K562 (cell line): ENCODE measurements around the gene BANP. TPM values are rescaled to one million over a fixed set of nuclear protein-coding genes. Genes with fewer than 3 reads are reported as not detected.

Experiments used
- ATAC-seq: fragments of 200-7000 bp; cut with Tn5 transposase; 3 replicates; pipeline ENCODE4 v1.9.1; 2020; ENCODE audit warnings: moderate library complexity
- BruUV-seq: library from RNA; stranded (reverse); fragments of 400-500 nt; replicated peaks from 2 replicates; lab custom pipeline; 2021; lab: Mats Ljungman, UMichigan
- CTCF ChIA-PET: fragments of 300-600 bp; formaldehyde crosslinking; extraction: SDS; loops from one replicate; lab custom pipeline; 2021; ENCODE audit warnings: low intra/inter-chr PET ratio; lab: Yijun Ruan, JAX
- POLR2A ChIA-PET: fragments of 300-600, 350-650 bp; sonication (Branson Sonifier 250); formaldehyde crosslinking; extraction: SDS; loops from one replicate; lab custom pipeline; 2021; ENCODE audit warnings: antibody characterized with exemption, inconsistent platforms; lab: Yijun Ruan, JAX
- DNase-seq, 4 experiments: peaks; one replicate each; pipeline versions ENCODE4 v3.0.0 to v3.0.0-alpha.2; 2011 to 2018; ENCODE audit warnings: low spot score in 3 of 4, mixed read lengths in 3 of 4; ENCODE audit errors: extremely low read depth in 1 of 4
- FAIRE-seq: peaks from 2 replicates; lab custom pipeline; 2011; peaks lifted over from hg19 to GRCh38; lab: Jason Lieb, UNC
- H2AFZ ChIP-seq: 2 replicates; pipeline ENCODE4 v1.6.0; 2011; ENCODE audit warnings: low read depth, low read length, control low read depth, inconsistent platforms
- H3K27ac ChIP-seq: fragments of 200-600 bp; 3 replicates; pipeline ENCODE4 v1.8.0; 2011; ENCODE audit warnings: low read depth, mild to moderate bottlenecking, control low read depth, inconsistent platforms, low read length, moderate library complexity, mixed read lengths; ENCODE audit errors: extremely low read depth
- H3K27me3 ChIP-seq, 2 experiments: fragments of 300-600 bp in 1 of 2; 2 replicates in 1 of 2; 3 replicates in 1 of 2; pipeline versions ENCODE4 v1.6.0 to v1.8.0; 2011; ENCODE audit warnings: inconsistent platforms in 2 of 2, low read length in 2 of 2, mild to moderate bottlenecking in 1 of 2, mixed read lengths in 1 of 2, moderate library complexity in 1 of 2; ENCODE audit not compliant: control insufficient read depth in 2 of 2, insufficient read depth in 2 of 2
- H3K36me3 ChIP-seq: fragments of 300-600 bp; 3 replicates; pipeline ENCODE4 v1.8.0; 2011; ENCODE audit warnings: mild to moderate bottlenecking, low read length, inconsistent platforms; ENCODE audit not compliant: control insufficient read depth, insufficient read depth
- H3K4me1 ChIP-seq, 2 experiments: fragments of 200-600 bp in 1 of 2; replicated peaks in 1 of 2; 2 replicates in 1 of 2; 3 replicates in 1 of 2; pipeline versions ENCODE4 v1.5.1 to v1.8.0; 2011; ENCODE audit warnings: inconsistent platforms in 2 of 2, low read length in 2 of 2, mild to moderate bottlenecking in 1 of 2, mixed read lengths in 1 of 2, moderate library complexity in 1 of 2; ENCODE audit not compliant: control insufficient read depth in 2 of 2, insufficient read depth in 2 of 2
- H3K4me2 ChIP-seq: 2 replicates; pipeline ENCODE4 v1.6.1; 2011; ENCODE audit warnings: low read length, control low read depth, inconsistent platforms, mixed read lengths; ENCODE audit not compliant: insufficient read depth
- H3K4me3 ChIP-seq: fragments of 200-600 bp; sonication (generic), shearing (Covaris generic); 2 replicates; pipeline ENCODE4 v1.5.1; 2016; ENCODE audit warnings: control low read depth, inconsistent platforms
- H3K79me2 ChIP-seq: fragments of 200-600 bp; 3 replicates; pipeline ENCODE4 v1.8.0; 2011; ENCODE audit warnings: low read length, inconsistent platforms; ENCODE audit not compliant: control insufficient read depth, insufficient read depth
- H3K9ac ChIP-seq, 2 experiments: 2 replicates each; pipeline versions ENCODE4 v1.6.0 to v1.6.1; 2011; ENCODE audit warnings: low read depth in 2 of 2, low read length in 2 of 2, control low read depth in 1 of 2, inconsistent platforms in 1 of 2, mild to moderate bottlenecking in 1 of 2, mixed read lengths in 1 of 2; ENCODE audit not compliant: insufficient read depth in 1 of 2
- H3K9me1 ChIP-seq: one replicate; pipeline ENCODE4 v1.6.0; 2011; ENCODE audit warnings: inconsistent platforms, mild to moderate bottlenecking, low read length, moderate library complexity; ENCODE audit not compliant: control insufficient read depth, insufficient read depth
- H3K9me3 ChIP-seq: replicated peaks from 2 replicates; pipeline ENCODE4 v1.5.1; 2011; ENCODE audit warnings: low read depth, low read length, inconsistent platforms; ENCODE audit not compliant: control insufficient read depth, insufficient read depth
- H4K20me1 ChIP-seq: replicated peaks from 2 replicates; pipeline ENCODE4 v1.6.1; 2011; ENCODE audit warnings: low read length, inconsistent platforms, mixed read lengths; ENCODE audit not compliant: control insufficient read depth, insufficient read depth
- ARID1B ChIP-seq: fragments of 450-650 bp; IDR thresholded peaks from 2 replicates; pipeline ENCODE4 v1.6.1; 2016; ENCODE audit warnings: antibody characterized with exemption, mild to moderate bottlenecking, inconsistent platforms
- CREB3 ChIP-seq: fragments of 450-650 bp; conservative IDR thresholded peaks from 2 replicates; pipeline ENCODE4 v1.6.1; 2016; ENCODE audit warnings: missing genetic modification characterization, low read depth, mild to moderate bottlenecking, missing compliant biosample characterization, moderate library complexity
- E2F5 ChIP-seq: sonication (generic); formaldehyde crosslinking; IDR thresholded peaks from 2 replicates; pipeline ENCODE4 v1.8.0; 2022; ENCODE audit warnings: mild to moderate bottlenecking, missing genetic modification reagents
- EP300 ChIP-seq: IDR thresholded peaks from 2 replicates; pipeline ENCODE4 v1.6.1; 2012; ENCODE audit warnings: low read length, improper control_type of control experiment
- FOSL1 ChIP-seq: fragments of 200-800 bp; sonication (Bioruptor generic); conservative IDR thresholded peaks from 2 replicates; pipeline ENCODE4 v1.6.1; 2016; ENCODE audit warnings: missing genetic modification characterization, missing compliant biosample characterization
- HDAC3 ChIP-seq: fragments of 450-650 bp; IDR thresholded peaks from 2 replicates; pipeline ENCODE4 v1.6.1; 2018; ENCODE audit warnings: borderline replicate concordance, mild to moderate bottlenecking, moderate library complexity; ENCODE audit not compliant: partially characterized antibody
- HNRNPL ChIP-seq: fragments of 200-400 bp; formaldehyde crosslinking; IDR thresholded peaks from 2 replicates; pipeline ENCODE4 v1.6.1; 2017; ENCODE audit warnings: low read depth, mild to moderate bottlenecking, low read length
- KLF13 ChIP-seq: fragments of 450-650 bp; IDR thresholded peaks from 2 replicates; pipeline ENCODE4 v1.6.1; 2016; ENCODE audit warnings: missing genetic modification characterization, low read depth, mild to moderate bottlenecking, missing compliant biosample characterization, moderate library complexity, borderline replicate concordance
- PATZ1 ChIP-seq: fragments of 250-450 bp; sonication (Bioruptor Pico); IDR thresholded peaks from 2 replicates; pipeline ENCODE4 v1.5.0; 2020; ENCODE audit warnings: mild to moderate bottlenecking, borderline replicate concordance
- SRF ChIP-seq, 2 experiments: fragments of 250-450, 450-650 bp in 1 of 2; sonication (Bioruptor Pico) in 1 of 2; sonication (generic) in 1 of 2; formaldehyde crosslinking; IDR thresholded peaks; 2 replicates each; pipeline versions ENCODE4 v1.5.0 to v1.5.1; 2020 to 2022; ENCODE audit warnings: mild to moderate bottlenecking in 1 of 2, missing genetic modification reagents in 1 of 2
- TRIM25 ChIP-seq: fragments of 450-650 bp; IDR thresholded peaks from 2 replicates; pipeline ENCODE4 v1.7.0; 2016; ENCODE audit warnings: borderline replicate concordance
- ZBTB49 ChIP-seq: sonication (generic); formaldehyde crosslinking; IDR thresholded peaks from 2 replicates; pipeline ENCODE4 v1.8.0; 2022; ENCODE audit warnings: missing genetic modification reagents, mild to moderate bottlenecking, borderline replicate concordance
- ZC3H11A ChIP-seq: IDR thresholded peaks from 2 replicates; pipeline ENCODE4 v1.6.1; 2012; ENCODE audit warnings: low read depth, low read length, improper control_type of control experiment
- WGBS: fragments of 100-300 bp; shearing (Covaris generic); methylation state at CpG from one replicate; pipeline ENCODE4 v1.1.6; 2016; ENCODE audit warnings: low coverage, mixed read lengths; ENCODE audit not compliant: insufficient coverage; ENCODE audit errors: missing lambda C conversion rate; 5-methylcytosine and 5-hydroxymethylcytosine counted together
- in situ Hi-C: fragments of 300-500 bp; cut with MboI; formaldehyde crosslinking; loops from 4 replicates; pipeline ENCODE4 v1.15.0; 2018; ENCODE audit warnings: inconsistent platforms, mixed read lengths
- intact Hi-C: fragments of 100-400 bp; cut with micrococcal nuclease; formaldehyde crosslinking; loops from 2 replicates; pipeline ENCODE4 v1.14.2; 2022
- polyA plus RNA-seq, 8 experiments: library from polyadenylated mRNA; depleted of rRNA in 4 of 8; stranded (reverse) in 5 of 8; unstranded in 3 of 8; fragments of >200 nt; fragmentation: Nextera tagmentation in 2 of 8; fragmentation: Illumina TruSeq in 1 of 8; extraction: Ambion mirVana in 2 of 8; extraction: Trizol in 1 of 8; gene quantifications; 2 replicates each; pipeline versions ENCODE4 v1.2.1 to v1.2.3, GENCODE V29; 2011 to 2014; ENCODE audit warnings: inconsistent platforms in 1 of 8, missing spikeins in 1 of 8
- total RNA-seq, 7 experiments: library from RNA; depleted of rRNA in 6 of 7; stranded (reverse); fragments of >200 nt in 6 of 7; fragmentation: Illumina TruSeq in 2 of 7; extraction: Trizol in 2 of 7; gene quantifications; 2 replicates each; pipeline versions ENCODE4 v1.2.1 to v1.2.3, GENCODE V29; 2011 to 2021; ENCODE audit warnings: low replicate concordance in 1 of 7

The BANP gene
- total and polyA plus RNA-seq, 9 of the 15 experiments (the other 6 are each of a cell fraction or from before 2014, with no cell fraction given), result 4.6 to 22.1 (median 15.6) TPM

GRCh38 chr16:87974178-87974577, 22.9 kb downstream of the BANP start (continued):
- TF ChIP-seq PATZ1 (CRISPR knock-in tag) (no peak), TRIM25 (no peak), ZC3H11A (no peak), HDAC3 (no peak), CREB3 (no peak)

- ChIA-PET POLR2A (no interaction called here), CTCF (no interaction called here)
- Histone ChIP-seq H3K9me3 (no peaks in the 10 kb centered on the region), H4K20me1 (no peaks in the 10 kb centered on the region), H3K4me2 (no peak overlapping the region), H3K4me3 (no peak overlapping the region), H3K27me3 (no peaks in the 10 kb centered on the region), H3K27ac (no peak overlapping the region), H3K9ac (no peak overlapping the region), H3K36me3 (peaks cover 3% of the 10 kb centered on the region; the same call in 2 of the 3 replicates), H3K79me2 (peaks cover 15% of the 10 kb centered on the region; the same call in 2 of the 3 replicates), H3K9me1 (no peaks in the 10 kb centered on the region), H3K4me1 (no peaks in the 10 kb centered on the region), H2AFZ (no peak overlapping the region)
- DNase-seq (no peak), ATAC-seq (no peak), FAIRE-seq (no peak)
- intact Hi-C loops, result no loop called here
- WGBS, result 49% methylated on average over 3 of the region's 3 CpGs
- in situ Hi-C loops, result no loop called here
- BruUV-seq, result no TSS peak
- TF ChIP-seq E2F5 (CRISPR knock-in tag), result no peak
- no peak for TF ChIP-seq EP300
- no peak for TF ChIP-seq KLF13 (tag)
- TF ChIP-seq ARID1B, result no peak
- TF ChIP-seq ZBTB49 (CRISPR knock-in tag), result no peak
- TF ChIP-seq FOSL1, result no peak
- no peak for TF ChIP-seq SRF (CRISPR knock-in tag; IDR thresholded peaks at IDR 0.05)
- TF ChIP-seq HNRNPL, result no peak
Observed at GRCh38 chr16:87976665-87977064, 25.4 kb downstream of the BANP start.
